Measurements from ENCODE around the gene ATP5F1B. TPM values are rescaled to one million over a fixed set of nuclear protein-coding genes. Genes with fewer than 3 reads are reported as not detected.

ATP5F1B gene
- total and polyA plus RNA-seq, 2 of the 8 experiments (the other 6 are each of a cell fraction or from before 2014, with no cell fraction given) = 900 to 1,522 TPM

DNA sequence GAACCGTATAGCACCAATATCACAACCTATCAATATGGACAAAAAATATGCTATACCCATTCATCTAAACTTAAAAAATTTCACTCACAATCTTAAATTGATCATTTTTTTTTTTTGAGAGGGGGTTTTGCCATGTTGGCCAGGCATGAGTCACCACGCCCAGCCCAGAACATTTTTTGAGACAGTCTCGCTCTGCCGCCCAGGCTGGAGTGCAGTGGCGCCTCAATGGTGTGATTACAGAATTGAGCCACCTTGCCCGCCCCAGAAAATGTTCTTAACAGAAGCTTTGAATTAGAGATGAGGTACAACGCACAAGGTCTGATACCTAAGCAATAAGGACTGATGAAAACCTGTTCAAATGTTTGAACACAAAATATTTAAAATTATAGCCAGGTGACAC lies 15.8 kb upstream of the ATP5F1B start:
- TF ChIP-seq TCF12 (IDR thresholded peaks at IDR 0.05; ENCODE audit: low read depth, low read length) (no peak), YY1 (IDR thresholded peaks at IDR 0.05; ENCODE audit: low read depth, low read length) (no peak), BRCA1 (IDR thresholded peaks at IDR 0.05; ENCODE audit: low read depth, low read length) (no peak), CHD1 (IDR thresholded peaks at IDR 0.05; ENCODE audit: low read depth, low read length) (no peak), GABPA (IDR thresholded peaks at IDR 0.05; ENCODE audit: borderline replicate concordance, insufficient read depth, low read length) (no peak), RFX5 (IDR thresholded peaks at IDR 0.05; ENCODE audit: borderline replicate concordance, low read depth, low read length) (no peak)
- TF ChIP-seq, protein P1, sequence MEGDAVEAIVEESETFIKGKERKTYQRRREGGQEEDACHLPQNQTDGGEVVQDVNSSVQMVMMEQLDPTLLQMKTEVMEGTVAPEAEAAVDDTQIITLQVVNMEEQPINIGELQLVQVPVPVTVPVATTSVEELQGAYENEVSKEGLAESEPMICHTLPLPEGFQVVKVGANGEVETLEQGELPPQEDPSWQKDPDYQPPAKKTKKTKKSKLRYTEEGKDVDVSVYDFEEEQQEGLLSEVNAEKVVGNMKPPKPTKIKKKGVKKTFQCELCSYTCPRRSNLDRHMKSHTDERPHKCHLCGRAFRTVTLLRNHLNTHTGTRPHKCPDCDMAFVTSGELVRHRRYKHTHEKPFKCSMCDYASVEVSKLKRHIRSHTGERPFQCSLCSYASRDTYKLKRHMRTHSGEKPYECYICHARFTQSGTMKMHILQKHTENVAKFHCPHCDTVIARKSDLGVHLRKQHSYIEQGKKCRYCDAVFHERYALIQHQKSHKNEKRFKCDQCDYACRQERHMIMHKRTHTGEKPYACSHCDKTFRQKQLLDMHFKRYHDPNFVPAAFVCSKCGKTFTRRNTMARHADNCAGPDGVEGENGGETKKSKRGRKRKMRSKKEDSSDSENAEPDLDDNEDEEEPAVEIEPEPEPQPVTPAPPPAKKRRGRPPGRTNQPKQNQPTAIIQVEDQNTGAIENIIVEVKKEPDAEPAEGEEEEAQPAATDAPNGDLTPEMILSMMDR (IDR thresholded peaks at IDR 0.05; ENCODE audit: control extremely low read depth in 1 of 3, insufficient read depth in 1 of 3, low read depth in 1 of 3, low read length in 3 of 3) = no peak
- no peak overlapping the region for H3K4ac ChIP-seq (replicated peaks; ENCODE audit: insufficient read length, low read depth, low read length)
- H2AK5ac ChIP-seq (ENCODE audit: low read depth, low read length) = no peak overlapping the region
- no peaks in the 10 kb centered on the region for H3K9me3 ChIP-seq (ENCODE audit: insufficient read depth in 2 of 2, low read depth in 1 of 2, low read length in 1 of 2)
- H4K5ac ChIP-seq (ENCODE audit: insufficient read length, low read depth, low read length) = no peak overlapping the region
- H3K79me1 ChIP-seq (ENCODE audit: low read depth, low read length) = no peaks in the 10 kb centered on the region
- H2BK15ac ChIP-seq (ENCODE audit: low read length) = no peak overlapping the region
- H3K36me3 ChIP-seq (ENCODE audit: control insufficient read depth in 2 of 4, insufficient read depth in 4 of 4, low read length in 3 of 4) = peaks cover 7 to 30% (median 20%) of the 10 kb centered on the region in 4 experiments
- WGBS, 2 experiments (ENCODE audit: extremely low coverage in 1 of 2, insufficient coverage in 1 of 2, insufficient read length in 1 of 2, insufficient replicate concordance in 2 of 2, low coverage in 1 of 2, low lambda C conversion rate in 2 of 2, missing lambda C conversion rate in 1 of 2) = 94% methylated on average over 7 of the region's 7 CpGs; no CpG with 5 or more reads in 1 of the 2 experiments
- no peak overlapping the region for H2BK12ac ChIP-seq (ENCODE audit: low read depth, low read length)
- ChIA-PET CTCF (ENCODE audit: partially characterized antibody) (interaction anchor here (0.7 to 1.7 kb wide), 3 partner anchors 9 to 401 kb away, joined by 3 to 7 read pairs (median 5); no protein-coding TSS in a partner anchor), POLR2A (ENCODE audit: partially characterized antibody) (interaction anchor here (0.8 to 13.1 kb wide), 10 partner anchors 9 to 60 kb away, joined by 3 to 130 read pairs (median 5); partner anchors contain the start of gene ATP5F1B)
- DNase-seq (ENCODE audit: low read depth in 1 of 2, low spot score in 2 of 2) = no peak
- H3K27ac ChIP-seq (ENCODE audit: low read depth, low read length) = no peak overlapping the region
- H3K79me2 ChIP-seq (ENCODE audit: control insufficient read depth in 1 of 2, insufficient read depth in 2 of 2, low read length in 2 of 2) = no peaks in the 10 kb centered on the region
- H2BK120ac ChIP-seq (replicated peaks; ENCODE audit: low read depth, low read length) = no peak overlapping the region
- no peaks in the 10 kb centered on the region for H3K4me1 ChIP-seq (replicated peaks in 1 of 4; ENCODE audit: control insufficient read depth in 3 of 4, insufficient read depth in 4 of 4, low read length in 3 of 4)
- no peak overlapping the region for H4K91ac ChIP-seq (replicated peaks; ENCODE audit: insufficient read length, low read length)
- H3K4me2 ChIP-seq (ENCODE audit: insufficient read depth in 1 of 2, low read depth in 2 of 2, low read length in 2 of 2) = no peak overlapping the region
- no peak overlapping the region for H3K18ac ChIP-seq (ENCODE audit: extremely low read depth, low read length)
- no peak overlapping the region for H4K8ac ChIP-seq (ENCODE audit: extremely low read depth, insufficient read depth, low read length)
- no peak overlapping the region for H3K4me3 ChIP-seq (ENCODE audit: extremely low read depth in 1 of 4, insufficient read depth in 2 of 4, low read depth in 3 of 4, low read length in 4 of 4)
- no peaks in the 10 kb centered on the region for H3K23me2 ChIP-seq (ENCODE audit: low read depth, low read length)
- H2BK5ac ChIP-seq (ENCODE audit: low read depth, low read length) = no peak overlapping the region
- no peak overlapping the region for H2AFZ ChIP-seq (ENCODE audit: low read length)
- H4K20me1 ChIP-seq (replicated peaks in 1 of 2; ENCODE audit: control insufficient read depth in 1 of 2, insufficient read depth in 2 of 2, low read length in 2 of 2) = peaks cover 0 to 2% of the 10 kb centered on the region in 2 experiments
- no peaks in the 10 kb centered on the region for H3K27me3 ChIP-seq (replicated peaks in 1 of 4; ENCODE audit: control insufficient read depth in 3 of 4, extremely low read depth in 1 of 4, insufficient read depth in 3 of 4, low read length in 3 of 4)
- H3K56ac ChIP-seq (replicated peaks; ENCODE audit: insufficient read length, low read depth, low read length) = no peak overlapping the region
- no peak overlapping the region for H3K9ac ChIP-seq (replicated peaks in 1 of 4; ENCODE audit: extremely low read depth in 1 of 4, low read depth in 3 of 4, low read length in 3 of 4)
- H2BK20ac ChIP-seq (ENCODE audit: low read length) = no peak overlapping the region
- H3K14ac ChIP-seq (ENCODE audit: insufficient read length) = no peak overlapping the region
- no peak overlapping the region for H3K23ac ChIP-seq (ENCODE audit: insufficient read length)
- no peak for FAIRE-seq
